NCI-H446 (cell line): Measurements from ENCODE around the gene CCDC92.
"Not testable (repeated sequence)": the region's sequence is repeated elsewhere in the genome, so short reads cannot be mapped to it uniquely, and the experiment has no call there.

ENCODE experiments used
- DNase-seq, 2 experiments: peaks; one replicate each; lab custom pipeline; 2025; lab: John Stamatoyannopoulos, UW

CCDC92 gene

DNA sequence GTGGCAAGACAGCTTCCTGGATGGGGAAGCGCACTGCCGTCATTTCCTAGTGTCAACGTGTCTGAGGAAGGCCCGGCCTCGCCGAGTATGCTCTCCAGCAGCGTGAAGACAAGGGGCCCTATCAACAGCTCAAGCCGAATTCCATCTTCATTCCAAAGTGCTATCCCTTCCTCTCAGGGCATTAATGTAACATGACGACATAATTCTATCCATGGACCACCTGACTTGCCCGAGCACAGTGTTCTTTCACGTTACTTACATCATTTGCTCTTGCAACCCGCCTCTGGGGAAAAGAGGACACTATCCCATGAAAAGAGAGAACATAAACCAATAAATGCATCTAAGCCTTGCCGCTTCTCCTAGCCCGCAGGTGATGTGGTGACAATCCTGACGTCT, 22.9 kb downstream of the CCDC92 start:
- DNase-seq: no peak

DNA sequence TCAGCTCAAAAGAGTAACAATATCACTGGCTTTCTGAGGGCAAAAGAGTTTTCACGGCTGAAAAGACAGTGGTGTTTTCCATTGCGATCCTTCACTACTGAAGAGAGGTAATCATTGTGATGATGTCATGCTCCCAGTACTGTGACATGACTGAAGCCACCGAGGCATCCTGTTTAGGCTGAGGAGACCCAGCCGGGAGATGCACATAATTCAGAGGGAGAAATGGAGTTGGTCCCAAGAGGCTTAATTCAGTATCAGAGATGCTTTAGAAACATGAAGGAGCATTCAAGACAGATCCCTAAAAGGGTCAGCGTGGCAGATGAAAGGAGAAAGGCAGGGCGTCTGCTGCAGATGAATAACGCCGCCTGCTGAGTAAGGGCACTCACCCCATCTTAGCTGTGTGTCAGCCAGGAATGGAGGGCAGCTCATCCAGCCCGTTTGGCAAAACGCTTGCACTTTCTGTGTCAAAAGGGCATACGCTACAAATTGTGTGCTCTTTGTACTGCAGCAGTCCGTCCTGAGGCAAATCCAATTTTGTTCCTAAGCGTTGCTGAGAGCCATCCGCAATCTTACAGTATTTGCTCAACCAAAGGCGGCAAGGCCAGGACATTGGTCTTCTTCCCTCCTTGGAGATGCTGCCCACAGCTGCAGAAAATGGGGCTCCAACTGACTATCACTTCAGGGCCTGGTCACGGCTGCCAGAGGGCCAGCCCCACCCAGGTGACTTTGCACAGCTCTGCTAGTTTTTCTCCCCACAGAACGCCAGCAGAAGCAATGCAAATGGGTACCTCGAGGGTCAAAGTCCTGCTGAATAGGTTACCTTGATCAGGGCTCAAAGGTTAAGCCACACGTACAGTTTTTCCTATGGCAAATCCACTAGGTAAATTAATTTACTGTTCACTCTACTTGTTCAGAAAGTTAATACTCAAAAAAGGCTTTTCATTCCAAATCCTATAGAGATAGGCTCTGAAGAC, 23.5 kb downstream of the CCDC92 start:
- DNase-seq: no peak

DNA sequence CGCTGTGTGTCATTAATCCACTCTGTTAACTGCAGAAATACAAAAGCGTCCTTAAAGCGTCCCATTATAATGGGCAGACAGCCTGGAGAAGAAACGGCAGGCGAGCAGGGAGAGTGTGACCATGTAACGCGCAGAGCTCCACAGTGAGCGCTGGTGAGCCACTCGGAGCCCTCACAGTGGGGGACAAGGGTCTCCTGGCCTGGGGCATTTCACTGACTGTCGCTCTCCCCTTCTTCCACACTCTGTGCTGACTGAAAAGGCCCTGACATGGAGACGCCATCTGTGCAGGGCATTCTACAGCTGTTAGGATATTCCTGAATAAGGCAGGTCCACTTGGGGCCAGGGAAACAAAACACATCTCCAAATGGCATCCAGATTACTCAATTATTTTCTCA, 24.2 kb downstream of the CCDC92 start:
- DNase-seq: no peak

DNA sequence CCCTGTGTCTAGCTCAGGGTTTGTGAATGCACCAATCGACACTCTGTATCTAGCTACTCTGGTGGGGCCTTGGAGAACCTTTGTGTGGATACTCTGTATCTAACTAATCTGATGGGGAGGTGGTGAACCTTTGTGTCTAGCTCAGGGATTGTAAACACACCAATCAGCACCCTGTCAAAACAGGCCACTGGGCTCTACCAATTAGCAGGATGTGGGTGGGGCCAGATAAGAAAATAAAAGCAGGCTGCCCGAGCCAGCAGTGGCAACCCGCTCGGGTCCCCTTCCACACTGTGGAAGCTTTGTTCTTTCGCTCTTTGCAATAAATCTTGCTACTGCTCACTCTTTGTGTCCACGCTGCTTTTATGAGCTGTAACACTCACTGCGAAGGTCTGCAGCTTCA, 25.1 kb downstream of the CCDC92 start:
- not testable (repeated sequence) for DNase-seq

DNA sequence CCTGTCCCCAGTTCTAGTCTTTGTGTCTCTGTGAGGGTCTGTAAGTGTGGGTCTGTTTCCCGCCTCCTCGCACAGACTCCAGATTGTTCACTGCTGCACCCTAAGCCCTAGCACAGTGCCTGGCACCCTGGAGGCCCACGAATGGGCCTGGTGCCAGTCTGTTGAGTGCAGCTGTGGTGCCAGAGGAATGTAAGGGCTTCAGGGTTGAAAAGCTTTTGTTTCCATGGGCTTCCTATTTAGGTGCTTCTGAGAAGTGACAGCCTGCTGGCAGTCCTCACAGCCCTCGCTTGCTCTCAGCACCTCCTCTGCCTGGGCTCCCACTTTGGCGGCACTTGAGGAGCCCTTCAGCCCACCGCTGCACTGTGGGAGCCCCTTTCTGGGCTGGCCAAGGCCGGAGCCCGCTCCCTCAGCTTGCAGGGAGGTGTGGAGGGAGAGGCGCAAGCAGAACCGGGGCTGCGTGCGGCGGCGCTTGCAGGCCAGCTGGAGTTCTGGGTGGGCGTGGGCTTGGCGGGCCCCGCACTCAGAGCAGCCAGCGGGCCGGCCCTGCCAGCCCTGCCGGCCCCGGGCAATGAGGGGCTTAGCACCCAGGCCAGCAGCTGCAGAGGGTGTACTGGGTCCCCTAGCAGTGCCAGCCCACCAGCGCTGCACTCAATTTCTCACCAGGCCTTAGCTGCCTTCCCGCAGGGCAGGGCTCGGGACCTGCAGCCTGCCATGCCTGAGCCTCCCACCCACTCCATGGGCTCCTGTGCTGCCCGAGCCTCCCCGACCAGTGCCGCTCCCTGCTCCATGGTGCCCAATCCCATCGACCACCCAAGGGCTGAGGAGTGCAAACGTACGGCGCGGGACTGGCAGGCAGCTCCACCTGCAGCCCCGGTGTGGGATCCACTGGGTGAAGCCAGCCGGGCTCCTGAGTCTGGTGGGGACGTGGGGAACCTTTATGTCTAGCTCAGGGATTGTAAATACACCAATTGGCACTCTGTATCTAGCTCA, 25.8 kb downstream of the CCDC92 start:
- not testable (repeated sequence) for DNase-seq

DNA sequence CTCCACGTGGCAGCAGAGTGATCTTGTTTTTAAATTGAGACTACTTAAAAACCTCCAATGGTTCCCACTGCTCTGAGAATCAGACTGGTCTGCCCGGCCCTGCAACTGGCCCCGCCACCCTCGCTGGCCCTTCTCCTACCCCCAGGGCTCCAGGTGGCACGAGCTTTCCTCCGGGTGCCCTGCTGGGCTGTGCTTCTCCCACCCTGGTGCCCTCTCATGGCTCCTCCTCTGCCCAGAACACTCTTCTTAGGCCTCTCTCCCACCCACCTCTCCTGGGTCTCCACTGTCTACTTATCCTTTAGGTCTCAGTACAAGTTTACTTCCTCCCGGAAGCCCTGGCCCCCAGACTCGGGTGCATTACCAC, 26.5 kb downstream of the CCDC92 start:
- DNase-seq: no peak

DNA sequence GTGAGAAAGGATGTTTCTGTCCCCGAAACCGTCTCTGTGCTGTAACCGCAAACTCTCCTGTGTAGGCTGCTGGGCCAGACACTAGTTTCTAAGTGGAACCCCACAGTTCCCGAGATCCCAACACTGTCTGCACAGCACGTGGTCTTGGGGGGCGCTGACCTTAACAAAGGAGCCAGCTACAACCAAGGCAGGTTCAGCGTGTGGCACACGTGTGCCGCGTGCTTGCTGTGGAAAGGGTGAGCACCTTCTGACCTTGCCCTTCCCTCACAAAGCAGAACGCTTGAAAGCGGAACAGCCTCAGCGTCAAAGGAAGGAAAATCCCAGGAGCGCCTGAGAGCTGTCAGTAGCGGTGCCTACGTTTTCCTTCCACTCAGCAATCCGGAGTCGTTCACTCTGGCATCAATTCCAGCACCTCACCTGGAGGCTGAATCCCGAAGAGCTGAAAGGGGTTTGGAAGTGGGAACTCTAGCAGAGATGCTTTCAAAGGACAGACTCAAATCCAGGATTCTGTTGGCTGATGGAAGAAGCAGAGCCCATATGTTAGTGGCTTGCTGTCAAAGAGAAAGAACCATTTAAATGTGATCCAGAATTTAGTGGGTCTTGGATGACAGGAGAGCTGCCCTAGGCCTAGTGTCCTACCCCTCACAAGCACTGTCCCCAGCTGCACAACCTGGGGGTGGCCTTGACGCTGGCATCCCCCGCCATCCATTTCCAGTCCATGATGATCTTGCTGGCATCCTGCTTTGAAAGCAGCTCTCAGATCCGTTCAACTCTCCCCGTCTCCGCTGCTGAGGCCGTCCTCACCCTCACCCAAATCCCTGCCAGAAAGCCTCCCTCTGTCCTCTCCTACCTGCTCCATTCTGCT, 27.1 kb downstream of the CCDC92 start:
- DNase-seq: no peak

DNA sequence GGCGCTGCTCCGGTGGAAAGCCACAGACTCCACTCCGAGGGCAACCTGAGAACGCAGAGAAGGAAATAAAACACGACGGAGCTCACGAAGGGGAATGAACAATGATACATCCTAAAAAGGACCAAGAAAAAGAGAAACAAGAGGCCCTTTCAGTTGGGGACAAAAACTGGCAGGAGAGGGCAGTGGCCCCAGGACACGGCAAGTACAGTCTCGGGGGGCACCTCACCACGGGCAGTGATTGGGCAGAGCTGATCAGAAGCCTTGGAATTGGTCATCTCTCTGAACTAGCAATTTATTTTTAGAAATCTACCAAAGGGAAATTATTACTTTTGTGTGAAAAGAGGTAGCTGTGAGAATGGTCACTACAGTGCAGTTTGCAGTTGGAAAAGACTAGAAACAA, 27.9 kb downstream of the CCDC92 start:
- DNase-seq: no peak

DNA sequence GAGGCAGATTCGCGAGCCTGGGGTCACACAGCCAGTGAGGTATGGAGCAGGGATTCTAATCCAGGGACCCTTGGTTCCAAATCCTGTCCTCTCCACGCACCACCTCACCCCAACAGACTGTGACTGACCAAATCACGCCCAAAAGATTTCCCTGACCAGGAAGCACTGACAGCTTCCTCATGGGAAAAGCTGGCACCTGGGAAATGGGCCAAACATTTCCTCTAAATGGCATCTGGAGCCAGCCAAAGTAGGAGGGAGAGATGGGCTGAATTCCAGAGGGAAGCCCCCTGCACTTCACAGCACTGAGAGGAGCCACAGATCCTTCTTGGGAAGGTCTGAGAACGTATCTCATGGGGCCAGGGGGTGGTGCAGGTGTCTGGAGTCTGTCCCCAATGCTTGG, 28.8 kb downstream of the CCDC92 start:
- DNase-seq: peak in 1 of 2 experiments; percentile 24

DNA sequence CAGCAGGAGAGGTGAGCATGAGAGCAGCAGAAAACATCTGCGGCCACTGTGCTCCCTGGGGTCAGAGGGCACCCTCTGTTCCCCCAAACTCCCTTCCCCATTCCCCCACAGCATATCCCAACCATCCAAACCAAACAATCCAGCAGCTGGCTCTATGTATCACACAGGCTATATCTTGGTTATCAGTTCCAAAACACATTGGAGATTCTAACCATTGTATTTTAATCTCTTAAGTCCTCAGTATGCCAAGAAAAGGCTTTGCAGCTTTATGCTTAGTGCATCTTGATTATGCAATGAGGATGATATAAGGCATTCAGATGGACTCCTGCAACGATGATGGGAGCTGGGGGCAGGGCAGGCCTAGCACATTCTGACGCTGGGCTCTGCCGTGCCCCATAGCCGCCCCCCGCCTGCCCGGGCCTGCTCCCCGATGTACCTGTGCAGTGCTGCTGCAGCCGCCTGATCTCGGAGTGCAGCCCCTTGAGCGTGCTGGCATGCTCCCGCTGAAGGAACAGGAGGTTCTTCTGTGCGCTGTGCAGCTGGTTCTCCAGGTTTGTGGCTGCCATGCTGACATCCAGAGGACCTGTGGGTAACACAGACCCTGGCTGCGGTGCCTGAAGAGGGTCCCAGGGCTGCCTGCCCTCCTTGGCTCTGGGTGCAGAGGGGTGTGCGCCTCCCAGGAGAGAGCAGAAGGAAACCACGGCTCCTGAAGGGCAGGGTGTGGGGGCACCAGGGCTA, 29.6 kb downstream of the CCDC92 start:
- DNase-seq: no peak

DNA sequence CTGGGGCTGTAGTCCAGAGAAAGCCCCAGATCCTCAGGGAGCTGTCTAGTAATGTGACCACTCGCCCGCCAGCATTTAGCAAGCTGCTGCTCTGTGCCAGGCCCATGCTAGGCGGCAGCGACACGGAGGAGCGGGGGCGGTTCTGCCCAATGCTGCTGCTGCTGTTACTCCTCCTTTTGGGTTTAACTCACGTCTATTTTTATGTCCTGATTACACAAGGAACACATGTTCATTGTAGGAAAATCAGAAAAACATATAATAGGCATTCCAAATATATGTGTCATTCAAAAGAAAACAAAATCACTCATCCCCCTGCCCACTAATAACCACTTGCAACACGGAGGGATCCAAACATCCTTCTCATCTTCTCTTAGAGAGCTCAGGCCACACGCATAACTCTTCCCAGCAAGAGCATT, 30.4 kb downstream of the CCDC92 start:
- no peak for DNase-seq

DNA sequence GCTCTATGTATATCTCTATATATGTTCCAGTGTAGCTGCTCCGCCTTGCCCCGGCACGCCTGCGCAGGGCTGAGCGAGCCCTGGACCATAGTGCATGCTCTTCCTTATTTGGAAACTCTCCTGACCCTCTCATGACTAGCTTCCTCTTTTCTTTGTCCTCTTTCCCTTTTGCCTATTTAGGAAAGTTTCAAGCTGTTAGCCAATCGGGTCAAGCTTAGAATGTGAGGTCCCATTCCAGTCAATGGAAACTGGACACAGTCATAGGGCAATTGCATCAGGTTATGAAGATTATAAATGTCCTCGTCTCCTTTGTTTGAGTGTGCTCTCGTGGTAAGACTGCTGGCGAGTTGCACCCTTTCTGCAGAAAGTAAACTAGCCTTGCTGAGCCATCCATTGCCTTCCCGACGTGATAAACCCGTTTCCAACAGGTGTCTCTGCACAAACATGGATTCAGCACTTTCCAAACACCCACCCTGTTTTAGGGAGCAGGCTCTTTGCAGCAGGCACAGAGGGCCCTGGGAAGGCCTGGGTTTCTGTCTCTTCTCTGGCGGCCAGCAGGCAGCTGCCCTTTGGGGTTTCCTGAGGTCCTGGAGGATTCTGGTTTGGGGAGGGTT, 30.9 kb downstream of the CCDC92 start:
- DNase-seq: no peak

DNA sequence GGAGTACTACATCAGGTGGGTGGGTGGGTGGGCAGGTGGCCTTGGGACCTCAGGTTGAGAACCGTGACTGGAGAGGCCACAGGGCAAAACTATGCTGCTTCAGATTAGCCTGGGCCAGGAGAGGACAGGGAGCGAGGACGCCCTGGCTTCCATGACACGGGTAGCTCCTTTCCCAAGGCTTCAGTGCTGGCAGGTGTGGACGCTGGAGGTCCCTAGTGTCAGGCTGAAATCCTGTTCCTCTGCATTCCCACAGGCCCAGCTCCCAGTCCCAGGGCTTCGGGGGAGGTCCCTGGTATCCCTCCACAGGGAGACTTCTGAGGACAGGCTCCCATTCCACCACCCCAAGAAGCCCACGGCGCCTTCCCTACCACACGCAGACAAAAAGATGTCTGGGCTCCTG, 31.6 kb downstream of the CCDC92 start:
- no peak for DNase-seq

DNA sequence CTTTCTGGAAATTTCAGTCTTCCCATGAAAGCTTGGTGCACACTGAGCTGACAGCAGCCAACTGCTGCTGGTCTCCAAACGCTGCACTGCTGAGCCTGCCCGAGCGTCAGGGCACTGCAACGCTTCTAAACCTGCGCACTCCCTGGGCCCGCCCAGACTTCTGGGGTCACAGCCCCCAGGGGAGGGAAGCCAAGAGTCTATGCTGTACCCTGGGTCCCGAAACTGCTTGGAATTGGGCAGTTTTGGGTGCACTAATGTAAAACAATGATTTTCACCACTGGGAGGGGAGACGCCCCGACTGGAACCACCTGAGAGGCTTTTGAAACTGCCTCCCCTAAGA, 32.0 kb downstream of the CCDC92 start:
- DNase-seq: no peak

DNA sequence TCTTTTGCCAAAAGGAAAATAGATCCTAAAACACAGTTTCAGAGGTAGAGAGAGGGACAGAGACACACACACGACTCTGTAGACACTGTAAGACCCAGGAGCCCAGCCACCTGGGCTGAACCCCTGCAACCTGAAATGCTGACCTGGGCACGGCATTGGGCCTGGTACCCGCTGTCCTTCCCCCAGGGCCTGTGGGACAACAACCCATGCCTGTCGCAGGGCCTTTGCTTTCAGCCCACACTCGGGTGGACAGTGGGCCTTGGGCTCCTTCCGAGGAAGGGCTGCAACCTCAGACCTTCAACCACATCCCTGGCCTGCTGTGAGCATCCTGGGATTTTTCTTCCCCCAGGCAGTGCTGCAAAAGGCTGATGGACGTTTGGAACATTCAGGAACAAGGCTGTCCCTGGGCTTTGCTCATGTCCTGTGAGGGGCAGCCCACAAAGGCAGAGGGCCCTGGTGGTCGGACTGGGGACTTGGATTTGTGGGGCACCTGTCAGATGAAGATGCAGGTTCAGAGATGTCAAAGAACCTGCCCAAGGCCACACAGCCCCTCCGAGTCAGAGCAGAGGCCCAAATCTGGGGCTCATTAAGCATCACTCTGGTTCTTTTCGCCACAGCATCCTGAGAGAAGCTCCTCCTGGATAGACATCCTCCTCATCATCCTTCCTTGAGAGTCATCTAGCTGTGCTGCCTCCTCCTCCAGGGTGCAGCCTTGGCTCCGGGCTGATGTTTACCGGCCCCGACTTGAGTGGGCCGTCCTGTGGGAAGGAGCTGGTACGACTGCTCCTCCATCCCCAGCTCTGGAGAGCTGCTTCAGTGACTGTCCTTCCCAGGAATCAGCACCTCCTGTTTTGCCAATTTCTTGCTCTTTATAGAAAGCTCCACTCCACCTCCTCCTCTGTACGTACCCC, 32.7 kb downstream of the CCDC92 start:
- no peak for DNase-seq

DNA sequence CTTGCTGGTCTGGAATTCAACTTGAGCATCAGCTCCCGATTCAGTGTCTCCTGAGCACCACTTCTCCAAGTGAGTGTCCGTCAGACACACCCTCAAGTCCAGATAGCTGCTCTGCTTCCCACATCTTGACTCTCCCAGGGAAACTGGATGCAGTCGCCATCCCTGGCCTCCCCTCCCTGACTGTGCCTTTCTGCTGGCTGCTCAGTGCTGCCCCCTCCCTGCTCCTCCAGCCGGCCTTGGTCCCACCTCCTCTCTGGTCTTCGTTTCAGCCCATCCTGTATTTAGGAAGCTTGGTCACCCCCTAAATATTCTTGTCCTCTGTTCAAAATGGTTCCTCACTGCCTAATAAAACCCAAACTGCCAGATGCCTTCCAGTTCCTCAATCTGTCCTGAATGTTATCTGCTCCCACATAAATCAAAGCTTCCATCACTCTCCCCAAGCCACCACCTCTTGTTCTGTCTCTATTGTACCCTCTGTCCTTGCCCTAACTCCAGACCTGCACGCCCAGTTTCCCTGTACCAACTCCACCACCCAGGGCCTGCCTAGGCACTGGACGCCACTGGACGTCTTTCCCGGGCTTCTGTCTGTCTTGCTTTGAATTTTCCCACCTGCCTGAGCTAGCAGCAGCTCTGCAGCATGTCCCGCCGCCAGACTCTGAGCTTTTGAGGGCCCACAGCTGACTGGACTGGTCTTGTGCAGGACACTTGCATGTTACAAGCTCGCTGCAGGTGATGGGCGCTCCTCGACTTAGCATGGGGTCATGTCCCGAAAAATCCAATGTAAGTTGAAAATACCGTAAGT, 33.8 kb downstream of the CCDC92 start:
- no peak for DNase-seq

DNA sequence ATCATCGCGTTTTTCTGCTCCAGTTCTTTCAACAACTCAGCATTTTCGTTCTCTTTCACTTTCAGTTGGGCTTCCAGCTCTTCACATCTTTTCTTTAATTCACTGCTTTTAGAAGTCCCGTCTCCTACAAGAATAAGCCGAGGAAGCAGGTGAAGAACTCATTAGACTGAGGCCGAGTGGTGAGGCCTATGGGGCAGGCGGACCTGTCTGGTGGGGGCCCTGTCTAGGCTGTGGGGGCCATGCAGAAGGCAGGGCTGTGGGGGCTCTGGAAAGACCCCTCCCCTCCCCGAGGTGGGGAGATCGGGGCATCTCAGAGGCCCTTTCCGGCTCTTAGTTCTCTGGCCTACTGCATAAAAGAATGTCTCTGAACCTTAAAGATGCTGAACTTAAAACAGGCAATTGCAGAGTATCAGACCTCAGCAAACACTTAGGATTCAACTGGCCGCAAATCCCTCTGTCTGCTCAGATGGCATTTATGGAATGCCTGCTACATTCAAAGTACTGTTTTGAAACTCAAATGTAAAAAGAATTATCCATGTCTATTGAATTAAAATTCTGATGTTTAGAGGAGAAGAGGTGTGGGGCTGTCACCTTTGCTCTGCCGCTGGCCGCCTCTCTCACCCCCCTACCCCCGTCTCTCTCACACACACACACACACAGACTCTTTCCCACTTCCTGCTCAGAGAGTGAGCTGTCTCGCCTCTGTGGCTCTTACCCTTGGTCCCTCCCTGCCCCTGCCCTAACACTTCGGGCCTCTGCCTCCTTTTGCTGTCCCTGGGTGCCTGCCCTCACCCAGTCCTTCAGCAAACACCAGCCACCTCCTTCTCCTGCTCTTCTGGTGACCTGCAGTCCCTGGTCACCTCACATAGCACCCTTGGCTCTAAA, 34.7 kb downstream of the CCDC92 start:
- DNase-seq: no peak
